A549 (cell line): ENCODE results near the gene SPTLC2. TPM values are rescaled to one million over a fixed set of nuclear protein-coding genes. Genes with fewer than 3 reads are reported as not detected.

Source experiments
- ATAC-seq, 2 experiments: fragments of 200-7000 bp in 1 of 2; fragments of >200 bp in 1 of 2; cut with Nextera tagmentation in 1 of 2; cut with Tn5 transposase in 1 of 2; 3 replicates each; pipeline versions ENCODE4 v1.8.0 to v1.9.1; 2018 to 2020; ENCODE audit warnings: mild to moderate bottlenecking in 1 of 2, moderate library complexity in 1 of 2
- CTCF ChIA-PET: fragments of 300-600 bp; sonication (Branson Sonifier 250); formaldehyde crosslinking; extraction: SDS; loops from one replicate; lab custom pipeline; 2021; ENCODE audit warnings: antibody characterized with exemption, inconsistent platforms; lab: Yijun Ruan, JAX
- POLR2A ChIA-PET: fragments of 350-600 bp; formaldehyde crosslinking; extraction: SDS; loops from one replicate; lab custom pipeline; 2021; ENCODE audit warnings: antibody characterized with exemption, inconsistent platforms; lab: Yijun Ruan, JAX
- DNase-seq, 2 experiments: peaks; one replicate each; pipeline versions ENCODE4 v3.0.0 to v3.0.0-alpha.2; 2011 to 2016; ENCODE audit warnings: low read depth in 1 of 2, low spot score in 1 of 2
- FAIRE-seq: peaks from 2 replicates; lab custom pipeline; 2011; peaks lifted over from hg19 to GRCh38; lab: Jason Lieb, UNC
- H3K27ac ChIP-seq, 2 experiments: fragments of >200 bp; sonication (Bioruptor Twin); formaldehyde crosslinking; 3 replicates each; pipeline ENCODE4 v1.5.1; 2016 to 2017
- H3K4me1 ChIP-seq: fragments of >200 bp; sonication (Bioruptor Twin); formaldehyde crosslinking; 3 replicates; pipeline ENCODE4 v1.6.1; 2016
- H3K4me2 ChIP-seq: fragments of >200 bp; sonication (Bioruptor Twin); formaldehyde crosslinking; 3 replicates; pipeline ENCODE4 v1.6.1; 2016
- H3K4me3 ChIP-seq: fragments of >200 bp; sonication (Bioruptor Twin); formaldehyde crosslinking; 3 replicates; pipeline ENCODE4 v1.5.1; 2016
- H3K9me3 ChIP-seq: fragments of >200 bp; sonication (Bioruptor Twin); formaldehyde crosslinking; 3 replicates; pipeline ENCODE4 v1.6.1; 2016
- BCL3 ChIP-seq: fragments of >200 bp; sonication (Bioruptor Twin); formaldehyde crosslinking; IDR thresholded peaks from 3 replicates; pipeline ENCODE4 v1.6.1; 2016
- CBX2 ChIP-seq: fragments of 200-600 bp; sonication (generic); IDR thresholded peaks from 2 replicates; pipeline ENCODE4 v1.6.1; 2016; ENCODE audit warnings: low read depth, mild to moderate bottlenecking, borderline replicate concordance
- CEBPB ChIP-seq, 2 experiments: fragments of >200 bp in 1 of 2; sonication (Bioruptor Twin) in 1 of 2; formaldehyde crosslinking in 1 of 2; IDR thresholded peaks; 2 replicates each; pipeline ENCODE4 v1.6.1; 2012 to 2016
- EP300 ChIP-seq, 2 experiments: fragments of >200 bp; sonication (Bioruptor Twin); formaldehyde crosslinking; IDR thresholded peaks; 2 replicates in 1 of 2; 3 replicates in 1 of 2; pipeline ENCODE4 v1.6.1; 2016 to 2017
- HEYL ChIP-seq: fragments of 250-450 bp; sonication (Bioruptor Pico); IDR thresholded peaks from 2 replicates; pipeline ENCODE4 v1.8.0; 2021; ENCODE audit warnings: mild to moderate bottlenecking, moderate library complexity
- HOXA7 ChIP-seq: fragments of 250-450 bp; sonication (Bioruptor Pico); IDR thresholded peaks from 2 replicates; pipeline ENCODE4 v1.5.0; 2020; ENCODE audit warnings: mild to moderate bottlenecking, moderate library complexity
- MAX ChIP-seq: IDR thresholded peaks from 2 replicates; pipeline ENCODE4 v1.6.1; 2012
- MAZ ChIP-seq: fragments of 150-350 bp; IDR thresholded peaks from 2 replicates; pipeline ENCODE4 v1.6.1; 2014; ENCODE audit warnings: antibody characterized with exemption, low read depth, low read length, borderline replicate concordance
- MYC ChIP-seq: IDR thresholded peaks from 2 replicates; pipeline ENCODE4 v1.6.1; 2012; ENCODE audit warnings: mild to moderate bottlenecking, inconsistent platforms, low read length, improper control_type of control experiment, borderline replicate concordance
- NFE2L2 ChIP-seq: fragments of 150-350 bp; conservative IDR thresholded peaks from 2 replicates; pipeline ENCODE4 v1.6.1; 2014; ENCODE audit warnings: low read length
- POLR2AphosphoS2 ChIP-seq: conservative IDR thresholded peaks from 2 replicates; pipeline ENCODE4 v1.6.1; 2012; ENCODE audit warnings: low read length, improper control_type of control experiment, inconsistent platforms
- RAD21 ChIP-seq, 2 experiments: fragments of >200 bp in 1 of 2; sonication (Bioruptor Twin) in 1 of 2; formaldehyde crosslinking in 1 of 2; IDR thresholded peaks in 1 of 2; conservative IDR thresholded peaks in 1 of 2; 2 replicates in 1 of 2; 3 replicates in 1 of 2; pipeline ENCODE4 v1.6.1; 2012 to 2018; ENCODE audit warnings: inconsistent platforms in 1 of 2
- SMC3 ChIP-seq: fragments of >200 bp; sonication (Bioruptor Twin); formaldehyde crosslinking; IDR thresholded peaks from 3 replicates; pipeline ENCODE4 v1.6.1; 2018; ENCODE audit warnings: inconsistent platforms
- TP53 ChIP-seq: fragments of 250-450 bp; sonication (Bioruptor Pico); IDR thresholded peaks from 2 replicates; pipeline ENCODE4 v1.5.0; 2021; ENCODE audit warnings: mild to moderate bottlenecking, moderate library complexity
- WGBS: methylation state at CpG from one replicate; pipeline ENCODE4 v1.1.6; 2017; ENCODE audit errors: missing lambda C conversion rate; 5-methylcytosine and 5-hydroxymethylcytosine counted together
- polyA plus RNA-seq, 4 experiments: library from polyadenylated mRNA; depleted of rRNA in 3 of 4; stranded (reverse); fragments of >200 nt; fragmentation: RNase III in 1 of 4; extraction: RNeasy Plus Mini Kit Qiagen cat#74134 plus additional on column Dnase treatment in 1 of 4; gene quantifications; 2 replicates in 3 of 4; 3 replicates in 1 of 4; pipeline ENCODE4 v1.2.3, GENCODE V29; 2011 to 2017
- TF ChIP-seq, protein P1 (sequence below): fragments of >200 bp; sonication (Bioruptor Twin); formaldehyde crosslinking; IDR thresholded peaks from 2 replicates; pipeline ENCODE4 v1.6.1; 2016
- TF ChIP-seq, protein P2 (sequence below): fragments of >200 bp; sonication (Bioruptor Twin); formaldehyde crosslinking; IDR thresholded peaks from 3 replicates; pipeline ENCODE4 v1.5.1; 2016
- TF ChIP-seq, protein P3 (sequence below): IDR thresholded peaks from 2 replicates; pipeline ENCODE4 v1.6.1; 2012; ENCODE audit warnings: low read depth, borderline replicate concordance

Gene SPTLC2
- polyA plus RNA-seq, 2 of the 4 experiments (the other 2 are of a cell fraction): 17.2 to 30.9 TPM

DNA sequence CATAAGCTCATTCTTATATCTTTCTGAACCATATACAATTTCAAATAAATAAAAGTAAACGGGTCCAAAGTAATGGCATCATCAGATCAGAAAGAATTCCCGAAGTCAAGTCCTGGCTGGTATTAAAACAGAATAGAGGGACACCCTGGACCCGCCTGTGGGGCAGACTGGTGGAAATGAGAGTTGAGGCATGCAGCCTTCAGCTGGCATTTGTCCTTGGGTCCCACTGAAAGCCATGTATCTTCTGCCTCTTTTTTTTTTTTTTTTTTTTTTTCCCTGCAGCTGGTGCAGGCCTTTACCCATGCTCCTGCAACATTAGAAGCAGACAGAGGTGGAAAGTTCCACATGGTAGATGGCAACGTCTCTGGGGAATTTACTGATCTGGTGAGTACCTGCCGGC lies 148.6 kb downstream of the SPTLC2 start:
- Histone ChIP-seq H3K4me2 (no peak overlapping the region), H3K27ac (no peak overlapping the region)
- no peak for FAIRE-seq
- no peak for DNase-seq
- WGBS: 83% methylated on average over 5 of the region's 5 CpGs
- ATAC-seq: no peak
- TF ChIP-seq HEYL (CRISPR knock-in tag): no peak
- TF ChIP-seq TP53 (CRISPR knock-in tag): no peak
- no peak for TF ChIP-seq HOXA7 (CRISPR knock-in tag)
- TF ChIP-seq, protein P1, sequence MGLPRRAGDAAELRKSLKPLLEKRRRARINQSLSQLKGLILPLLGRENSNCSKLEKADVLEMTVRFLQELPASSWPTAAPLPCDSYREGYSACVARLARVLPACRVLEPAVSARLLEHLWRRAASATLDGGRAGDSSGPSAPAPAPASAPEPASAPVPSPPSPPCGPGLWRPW: no peak
- no peak for TF ChIP-seq MAZ
- TF ChIP-seq POLR2AphosphoS2: no peak
- no peak for TF ChIP-seq RAD21 (conservative IDR thresholded peaks at IDR 0.05 in 1 of 2, IDR thresholded peaks at IDR 0.05 in 1 of 2)
- TF ChIP-seq CBX2: no peak
- TF ChIP-seq NFE2L2: no peak
- TF ChIP-seq EP300 (IDR thresholded peaks at IDR 0.05): no peak
- TF ChIP-seq, all 56 proteins: peak for 0
- POLR2A ChIA-PET: interaction anchor here (0.6 kb wide), 1 partner anchor 303 kb away, joined by 3 read pairs; no protein-coding TSS in a partner anchor
- H3K4me1 ChIP-seq: no peaks in the 10 kb centered on the region
- CTCF ChIA-PET: interaction anchor here (0.6 to 2.7 kb wide), 5 partner anchors 8 to 758 kb away, joined by 3 to 20 read pairs (median 4); no protein-coding TSS in a partner anchor
- H3K4me3 ChIP-seq: no peak overlapping the region
- no peaks in the 10 kb centered on the region for H3K9me3 ChIP-seq

DNA sequence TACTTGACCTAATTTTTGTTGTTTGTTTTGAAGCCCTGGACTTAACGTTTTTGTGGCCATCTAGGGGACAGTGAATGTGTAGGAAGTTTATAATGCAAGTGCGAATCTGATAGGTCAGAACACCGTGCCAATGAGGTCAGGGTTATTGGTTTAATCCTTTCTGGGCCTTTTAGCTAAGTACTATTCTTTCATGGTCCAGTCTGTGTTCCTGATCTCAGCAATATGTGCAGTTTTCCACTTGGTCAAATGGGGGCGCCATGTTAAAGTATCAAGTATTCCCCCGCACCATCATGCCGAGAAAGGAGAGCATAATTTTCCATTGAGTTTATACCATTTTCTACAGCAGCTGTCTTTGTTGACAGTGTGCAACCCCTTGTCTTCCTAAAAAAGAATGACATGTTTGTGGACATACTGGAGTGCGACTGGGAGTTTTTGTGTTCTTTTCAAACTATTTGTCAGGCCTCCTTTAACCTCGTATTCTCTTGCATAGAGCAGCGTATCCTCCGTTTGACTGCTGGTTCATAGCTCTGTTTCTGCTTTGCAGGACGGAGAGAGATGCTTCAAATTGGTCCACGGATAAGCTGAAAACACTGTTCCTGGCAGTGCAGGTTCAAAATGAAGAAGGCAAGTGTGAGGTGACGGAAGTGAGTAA lies 157.2 kb downstream of the SPTLC2 start:
- CTCF ChIA-PET: interaction anchor here (0.5 to 3.2 kb wide), 33 partner anchors 9 to 1480 kb away, joined by 3 to 34 read pairs (median 4); partner anchors contain the start of gene POMT2
- ATAC-seq (peak in 1 of 2 experiments; percentile 10; a peak in 1 of 6 replicates), FAIRE-seq (no peak), DNase-seq (peak; percentile 67 to 80)
- TF ChIP-seq BCL3 (no peak), SMC3 (peak; percentile 31; the same call in 1 of the 3 replicates), RAD21 (conservative IDR thresholded peaks at IDR 0.05 in 1 of 2, IDR thresholded peaks at IDR 0.05 in 1 of 2) (peak; percentile 44 to 55; a peak in 3 of 5 replicates)
- TF ChIP-seq, protein P2, sequence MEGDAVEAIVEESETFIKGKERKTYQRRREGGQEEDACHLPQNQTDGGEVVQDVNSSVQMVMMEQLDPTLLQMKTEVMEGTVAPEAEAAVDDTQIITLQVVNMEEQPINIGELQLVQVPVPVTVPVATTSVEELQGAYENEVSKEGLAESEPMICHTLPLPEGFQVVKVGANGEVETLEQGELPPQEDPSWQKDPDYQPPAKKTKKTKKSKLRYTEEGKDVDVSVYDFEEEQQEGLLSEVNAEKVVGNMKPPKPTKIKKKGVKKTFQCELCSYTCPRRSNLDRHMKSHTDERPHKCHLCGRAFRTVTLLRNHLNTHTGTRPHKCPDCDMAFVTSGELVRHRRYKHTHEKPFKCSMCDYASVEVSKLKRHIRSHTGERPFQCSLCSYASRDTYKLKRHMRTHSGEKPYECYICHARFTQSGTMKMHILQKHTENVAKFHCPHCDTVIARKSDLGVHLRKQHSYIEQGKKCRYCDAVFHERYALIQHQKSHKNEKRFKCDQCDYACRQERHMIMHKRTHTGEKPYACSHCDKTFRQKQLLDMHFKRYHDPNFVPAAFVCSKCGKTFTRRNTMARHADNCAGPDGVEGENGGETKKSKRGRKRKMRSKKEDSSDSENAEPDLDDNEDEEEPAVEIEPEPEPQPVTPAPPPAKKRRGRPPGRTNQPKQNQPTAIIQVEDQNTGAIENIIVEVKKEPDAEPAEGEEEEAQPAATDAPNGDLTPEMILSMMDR: peak; percentile 67
- Histone ChIP-seq H3K4me2 (peak overlapping the region; percentile 92), H3K27ac (peak overlapping the region; percentile 89 to 95), H3K4me1 (peaks cover 15% of the 10 kb centered on the region), H3K9me3 (no peaks in the 10 kb centered on the region), H3K4me3 (peak overlapping the region; percentile 91)
- POLR2A ChIA-PET: interaction anchor here (0.6 kb wide), 1 partner anchor 430 kb away, joined by 5 read pairs; no protein-coding TSS in a partner anchor
- 37% methylated on average over 13 of the region's 13 CpGs for WGBS

DNA sequence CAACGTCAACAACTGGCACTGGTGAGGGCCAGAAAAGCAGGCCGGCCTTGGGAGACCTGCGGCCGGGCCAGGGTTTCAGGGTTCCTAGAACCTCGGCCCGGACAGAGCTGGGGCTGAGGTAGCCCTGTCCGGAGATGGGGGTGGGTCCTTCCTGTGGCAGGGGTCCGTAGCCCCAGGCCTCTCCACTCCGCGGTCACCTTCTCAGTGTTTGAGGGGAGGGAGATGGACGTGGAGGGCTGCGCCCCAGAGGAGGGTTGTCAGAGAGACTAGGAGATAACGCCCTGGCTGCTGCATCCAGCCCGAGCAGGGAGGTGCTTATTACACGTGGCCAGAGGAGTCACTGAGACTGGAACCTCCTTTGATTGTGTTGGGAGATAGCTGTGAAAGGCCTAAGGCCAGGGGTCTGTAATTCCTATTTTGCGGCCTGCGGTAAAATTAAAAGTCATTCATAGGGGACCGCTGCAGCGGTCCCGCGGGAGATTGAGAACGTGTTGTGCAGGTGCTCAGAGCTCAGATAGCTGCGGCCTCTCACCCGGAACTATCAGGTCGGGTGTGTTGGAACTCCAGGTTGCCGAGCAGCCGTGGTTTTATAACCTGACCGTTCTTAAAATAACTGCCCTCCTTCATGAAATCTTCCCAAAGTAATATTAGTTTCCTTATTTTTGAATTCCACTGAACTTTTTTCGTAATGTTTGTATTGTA lies 158.0 kb downstream of the SPTLC2 start:
- ChIA-PET CTCF (interaction anchor here (0.5 to 3.2 kb wide), 27 partner anchors 9 to 302 kb away, joined by 3 to 34 read pairs (median 4); partner anchors contain the start of gene POMT2), POLR2A (interaction anchor here (0.5 to 0.6 kb wide), 2 partner anchors 39 to 430 kb away, joined by 3 to 5 read pairs; no protein-coding TSS in a partner anchor)
- DNase-seq (peak; percentile 18 to 24), ATAC-seq (peak; percentile 43 to 57), FAIRE-seq (no peak)
- H3K9me3 ChIP-seq: no peaks in the 10 kb centered on the region
- H3K4me1 ChIP-seq: peaks cover 15% of the 10 kb centered on the region
- peak overlapping the region; percentile 91 for H3K4me3 ChIP-seq
- TF ChIP-seq, protein P3, sequence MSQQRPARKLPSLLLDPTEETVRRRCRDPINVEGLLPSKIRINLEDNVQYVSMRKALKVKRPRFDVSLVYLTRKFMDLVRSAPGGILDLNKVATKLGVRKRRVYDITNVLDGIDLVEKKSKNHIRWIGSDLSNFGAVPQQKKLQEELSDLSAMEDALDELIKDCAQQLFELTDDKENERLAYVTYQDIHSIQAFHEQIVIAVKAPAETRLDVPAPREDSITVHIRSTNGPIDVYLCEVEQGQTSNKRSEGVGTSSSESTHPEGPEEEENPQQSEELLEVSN: peak; percentile 25; the same call in 1 of the 2 replicates
- peak; percentile 11 for TF ChIP-seq MAX
- no peak for TF ChIP-seq CEBPB (IDR thresholded peaks at IDR 0.05)
- 0 out of 2 replicates have a peak, but pooled peaks have one; percentile 49 for TF ChIP-seq MYC
- peak overlapping the region; percentile 92 for H3K4me2 ChIP-seq
- WGBS: 2% methylated on average over 24 of the region's 29 CpGs
- peak overlapping the region; percentile 89 to 95 for H3K27ac ChIP-seq
